Measurements from ENCODE around the gene TUT1.
"Not testable (repeated sequence)": the region's sequence is repeated elsewhere in the genome, so short reads cannot be mapped to it uniquely, and the experiment has no call there.

TUT1 gene, protein sequence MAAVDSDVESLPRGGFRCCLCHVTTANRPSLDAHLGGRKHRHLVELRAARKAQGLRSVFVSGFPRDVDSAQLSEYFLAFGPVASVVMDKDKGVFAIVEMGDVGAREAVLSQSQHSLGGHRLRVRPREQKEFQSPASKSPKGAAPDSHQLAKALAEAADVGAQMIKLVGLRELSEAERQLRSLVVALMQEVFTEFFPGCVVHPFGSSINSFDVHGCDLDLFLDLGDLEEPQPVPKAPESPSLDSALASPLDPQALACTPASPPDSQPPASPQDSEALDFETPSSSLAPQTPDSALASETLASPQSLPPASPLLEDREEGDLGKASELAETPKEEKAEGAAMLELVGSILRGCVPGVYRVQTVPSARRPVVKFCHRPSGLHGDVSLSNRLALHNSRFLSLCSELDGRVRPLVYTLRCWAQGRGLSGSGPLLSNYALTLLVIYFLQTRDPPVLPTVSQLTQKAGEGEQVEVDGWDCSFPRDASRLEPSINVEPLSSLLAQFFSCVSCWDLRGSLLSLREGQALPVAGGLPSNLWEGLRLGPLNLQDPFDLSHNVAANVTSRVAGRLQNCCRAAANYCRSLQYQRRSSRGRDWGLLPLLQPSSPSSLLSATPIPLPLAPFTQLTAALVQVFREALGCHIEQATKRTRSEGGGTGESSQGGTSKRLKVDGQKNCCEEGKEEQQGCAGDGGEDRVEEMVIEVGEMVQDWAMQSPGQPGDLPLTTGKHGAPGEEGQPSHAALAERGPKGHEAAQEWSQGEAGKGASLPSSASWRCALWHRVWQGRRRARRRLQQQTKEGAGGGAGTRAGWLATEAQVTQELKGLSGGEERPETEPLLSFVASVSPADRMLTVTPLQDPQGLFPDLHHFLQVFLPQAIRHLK

DNA sequence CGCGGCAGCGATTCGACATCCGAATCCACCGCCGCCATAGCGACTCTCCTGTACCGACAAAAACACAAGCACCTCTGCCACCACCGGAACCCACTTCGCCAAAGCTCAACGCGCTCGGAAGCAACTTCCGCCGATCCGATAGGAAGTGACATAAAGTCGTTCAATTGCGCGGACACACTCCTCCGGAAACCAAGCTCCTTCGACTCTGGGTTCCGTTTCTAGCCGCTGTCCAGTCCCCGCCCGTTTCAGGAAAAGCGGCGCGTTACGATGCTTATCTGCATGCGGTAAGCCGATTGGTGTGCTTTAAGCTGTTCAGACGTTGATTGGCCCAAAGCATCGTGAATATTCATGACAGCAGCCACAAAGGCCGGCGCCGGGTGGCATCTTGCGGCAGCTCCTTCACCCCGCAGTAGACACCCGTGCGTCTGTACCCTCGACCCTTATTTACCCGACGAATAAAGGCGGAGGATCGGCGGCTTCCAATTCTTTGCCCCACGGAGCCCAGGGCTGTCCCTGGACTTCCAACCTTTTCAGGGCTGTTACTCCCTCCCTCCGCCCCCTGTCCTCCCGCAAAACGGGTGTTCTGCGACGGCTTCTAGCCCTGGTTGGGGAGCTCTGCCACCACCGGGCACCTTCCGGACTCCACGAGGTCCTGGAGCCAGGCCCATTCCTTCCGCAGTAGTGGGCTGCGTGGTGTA is at the start of gene TUT1:
TUT1 (minus strand) TSS at position 76 of the 698 bp plus-strand sequence; CDS start at position 38, 38 bp downstream.
- DNase-seq (ENCODE audit: low spot score) (peak; percentile 94), FAIRE-seq (peak; percentile 81)

DNA sequence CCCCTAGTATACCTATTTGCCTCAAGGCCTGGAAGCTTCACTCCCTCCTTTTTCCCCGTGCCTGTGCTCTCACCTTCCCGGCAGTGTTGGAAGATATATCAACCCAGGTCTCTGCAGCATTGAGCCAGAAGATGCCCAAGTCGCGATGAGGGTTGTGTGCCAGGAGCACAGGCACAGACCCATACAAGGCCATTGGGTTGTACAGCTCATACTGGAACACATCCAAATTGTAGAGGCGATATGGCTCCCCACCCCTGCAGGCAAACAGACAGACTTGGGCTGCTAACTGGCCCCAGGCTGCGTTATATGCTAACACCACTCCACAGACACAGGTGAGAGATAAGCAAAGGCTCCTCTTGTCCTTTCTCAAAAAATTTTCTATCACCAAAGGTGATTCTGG is 41.2 kb upstream of the TUT1 start:
- DNase-seq (ENCODE audit: low spot score) (no peak), FAIRE-seq (no peak)

DNA sequence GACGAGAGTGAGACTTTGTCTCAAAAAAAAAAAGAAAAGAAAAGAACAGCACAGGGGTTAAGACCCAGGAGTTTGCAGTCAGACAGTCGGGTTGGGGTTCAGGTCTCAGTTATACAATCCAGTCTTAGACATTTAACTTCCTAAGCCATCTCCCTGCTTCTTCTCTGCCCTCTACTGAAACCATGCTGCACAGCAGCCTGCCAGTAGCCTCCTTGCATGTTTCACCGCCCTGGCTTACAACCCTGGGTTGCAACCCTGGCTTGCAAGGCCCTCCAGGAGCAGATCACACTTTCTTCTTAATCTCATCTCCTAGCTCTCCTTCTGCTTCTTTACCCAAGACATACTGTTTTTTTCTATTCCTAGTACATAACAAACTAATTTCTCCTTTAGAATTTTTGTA is 36.4 kb upstream of the TUT1 start:
- FAIRE-seq (no peak), DNase-seq (ENCODE audit: low spot score) (no peak)

DNA sequence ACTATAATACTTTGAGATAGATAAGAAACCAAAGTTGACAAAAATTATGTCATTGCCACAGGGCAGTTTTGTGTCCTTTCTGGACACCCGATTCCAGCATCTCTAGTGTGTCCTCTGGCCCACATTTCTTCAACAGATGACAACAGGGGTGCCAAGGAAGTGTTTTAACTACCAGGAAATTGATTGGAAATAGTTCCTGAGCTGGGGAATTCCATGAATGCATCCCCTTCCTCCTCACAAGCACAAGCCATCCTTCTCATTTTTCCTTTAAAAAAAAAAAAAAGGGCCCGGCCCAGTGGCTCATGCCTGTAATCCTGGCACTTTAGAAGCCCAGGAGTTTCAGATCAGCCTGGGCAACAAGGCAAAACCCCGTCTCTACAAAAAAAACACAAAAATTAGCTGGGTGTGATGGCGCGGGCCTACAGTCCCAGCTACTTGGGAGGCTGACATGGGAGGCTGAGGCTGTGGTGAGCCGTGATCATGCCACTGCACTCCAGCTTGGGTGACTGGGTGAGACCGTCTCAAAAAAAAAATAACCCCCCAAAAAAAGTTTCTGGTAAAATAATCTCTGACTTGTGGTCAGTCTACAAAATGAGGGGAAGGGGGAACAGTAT is 31.3 kb upstream of the TUT1 start:
- FAIRE-seq (no peak), DNase-seq (ENCODE audit: low spot score) (no peak)

DNA sequence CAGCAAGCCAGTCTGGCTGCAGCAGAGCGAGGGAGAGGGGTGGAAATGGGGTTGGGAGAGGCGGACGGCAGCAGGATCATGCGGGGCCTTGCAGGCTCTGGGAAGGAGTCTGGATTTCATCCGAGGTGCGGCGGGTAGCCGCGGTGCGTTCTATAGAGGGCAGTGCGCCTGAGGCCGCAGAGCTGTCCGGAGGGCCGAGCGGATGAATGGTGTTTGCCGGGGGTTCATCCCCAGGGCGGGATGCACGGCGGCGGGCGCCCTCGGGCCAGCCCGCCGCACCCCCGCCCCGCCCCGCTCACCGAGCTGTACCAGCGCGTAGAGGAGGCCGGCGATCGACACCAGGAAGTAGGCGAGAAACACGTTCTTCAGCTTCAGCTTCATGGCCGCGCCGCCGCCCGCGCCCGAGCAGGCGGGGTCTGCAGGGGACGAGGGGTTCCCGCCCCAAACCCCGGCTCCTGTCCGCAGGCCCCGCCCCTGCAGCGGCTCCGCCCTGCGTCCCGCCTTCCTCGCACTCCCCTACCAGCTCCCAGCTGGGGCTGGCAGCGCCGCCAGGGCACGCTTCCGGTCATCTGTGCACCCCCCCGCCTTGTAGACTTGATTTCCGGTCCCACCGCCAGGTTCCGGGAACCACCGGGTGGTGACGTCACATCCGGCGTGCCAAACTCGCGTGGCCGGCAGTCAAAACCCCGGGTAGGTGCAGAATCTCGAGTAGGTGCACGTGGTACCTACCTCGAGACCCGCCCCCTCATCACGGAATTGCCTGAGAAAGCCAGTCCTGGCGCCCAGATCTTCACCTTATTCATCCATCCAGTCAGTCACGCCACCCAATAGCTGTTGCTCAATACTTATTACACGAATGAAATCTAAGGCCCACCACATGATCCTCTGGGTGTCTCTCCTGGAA is 30.5 kb upstream of the TUT1 start, which contains the start of gene B3GAT3:
B3GAT3 (minus strand) TSS at position 420 of the 904 bp plus-strand sequence; CDS start at position 381, 39 bp downstream.
- FAIRE-seq (no peak), DNase-seq (ENCODE audit: low spot score) (peak; percentile 99)

DNA sequence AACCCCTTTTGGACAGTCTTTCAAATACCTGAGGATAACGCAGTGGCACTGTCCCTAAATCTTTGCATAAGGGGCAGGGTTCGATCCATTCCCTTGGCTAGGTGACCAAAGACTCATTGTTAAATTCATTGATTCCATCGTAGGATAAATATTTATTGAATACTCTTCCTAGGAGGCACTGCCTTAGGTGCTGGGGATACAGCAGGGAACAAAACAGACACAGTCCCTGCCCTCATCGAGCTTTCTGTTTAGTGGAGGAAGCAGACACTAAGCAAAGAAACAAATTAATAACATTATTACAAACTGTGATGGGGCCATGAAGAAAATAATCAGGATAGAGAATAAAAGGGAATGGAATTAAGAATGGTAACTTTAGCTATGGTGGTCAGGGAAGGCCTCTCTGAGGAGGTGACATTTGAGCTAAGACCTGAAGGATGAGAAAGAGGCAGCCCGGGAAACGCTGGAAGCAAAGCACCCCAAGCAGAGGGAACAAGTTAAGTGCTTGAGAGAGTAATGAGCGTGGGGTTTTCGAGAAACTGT is 29.8 kb upstream of the TUT1 start:
- DNase-seq (ENCODE audit: low spot score) (no peak), FAIRE-seq (no peak)

DNA sequence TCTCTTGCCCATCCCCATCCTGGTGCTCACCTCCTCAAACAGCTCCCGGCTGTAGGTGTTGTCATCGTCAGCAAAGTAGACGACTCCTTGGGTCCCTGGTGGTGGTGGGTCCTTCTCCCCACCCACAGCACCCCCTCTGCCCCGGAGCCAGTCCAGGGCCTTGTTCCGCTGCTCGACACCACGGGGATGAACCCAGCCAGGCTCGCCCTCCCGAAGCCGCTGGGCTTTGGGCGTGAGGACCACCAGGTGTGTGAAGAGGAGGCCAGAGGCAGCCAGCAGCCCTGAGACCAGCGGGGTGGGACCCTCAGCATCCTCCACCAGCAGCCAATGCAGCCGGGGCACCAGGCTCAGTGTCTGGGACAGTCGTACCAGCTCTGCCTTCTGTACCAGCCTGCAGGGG is 25.6 kb upstream of the TUT1 start:
- DNase-seq (ENCODE audit: low spot score); FAIRE-seq: not testable (repeated sequence)

DNA sequence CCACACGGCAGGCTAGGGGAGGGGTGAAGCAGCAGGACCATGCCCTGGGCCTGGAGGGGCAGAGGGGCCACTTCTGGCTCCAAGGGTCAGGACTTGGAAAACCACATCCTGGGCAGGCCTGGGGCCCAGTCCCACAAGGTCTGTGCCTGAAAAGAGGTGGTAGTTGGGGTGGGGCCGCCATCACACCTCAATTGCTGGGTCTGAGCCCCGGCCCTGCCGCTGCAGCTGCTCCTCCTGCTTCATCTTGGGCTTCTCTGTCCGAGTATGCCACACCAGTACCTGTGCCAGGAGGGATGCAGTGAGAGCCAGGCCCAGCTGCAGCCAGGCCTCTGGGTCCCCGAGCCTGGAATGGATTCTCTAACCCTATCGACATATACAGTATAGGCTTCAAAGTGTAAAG is 24.2 kb upstream of the TUT1 start:
- no peak for FAIRE-seq
- DNase-seq (ENCODE audit: low spot score): no peak

DNA sequence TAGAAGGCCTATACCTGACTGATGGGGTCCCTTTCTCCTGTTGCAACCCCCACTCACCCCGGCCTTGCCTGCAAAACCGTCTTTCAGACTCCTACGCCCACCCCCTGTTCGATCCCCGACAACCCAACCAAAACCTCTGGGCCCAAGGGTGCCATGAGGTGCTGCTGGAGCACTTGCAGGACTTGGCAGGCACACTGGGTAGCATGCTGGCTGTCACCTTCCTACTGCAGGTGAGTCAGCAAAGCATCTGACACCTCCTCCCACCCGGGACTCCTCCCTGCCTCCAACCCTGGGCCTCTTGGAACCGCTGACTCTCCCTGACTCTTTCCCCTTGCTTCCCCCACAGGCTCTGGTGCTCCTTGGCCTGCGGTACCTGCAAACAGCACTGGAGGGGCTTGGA is 23.0 kb upstream of the TUT1 start:
- FAIRE-seq (no peak), DNase-seq (ENCODE audit: low spot score) (peak; percentile 33)

DNA sequence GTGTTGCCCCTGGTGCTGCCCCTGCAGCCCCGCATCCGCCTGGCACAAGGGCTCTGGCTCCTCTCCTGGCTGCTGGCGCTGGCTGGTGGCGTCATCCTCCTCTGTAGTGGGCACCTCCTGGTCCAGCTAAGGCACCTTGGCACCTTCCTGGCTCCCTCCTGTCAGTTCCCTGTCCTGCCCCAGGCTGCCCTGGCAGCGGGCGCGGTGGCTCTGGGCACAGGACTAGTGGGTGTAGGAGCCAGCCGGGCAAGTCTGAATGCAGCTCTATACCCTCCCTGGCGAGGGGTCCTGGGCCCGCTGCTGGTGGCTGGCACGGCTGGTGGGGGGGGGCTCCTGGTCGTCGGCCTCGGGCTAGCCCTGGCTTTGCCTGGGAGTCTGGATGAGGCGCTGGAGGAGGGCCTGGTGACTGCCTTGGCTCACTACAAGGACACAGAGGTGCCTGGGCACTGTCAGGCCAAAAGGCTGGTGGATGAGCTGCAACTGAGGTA is 22.0 kb upstream of the TUT1 start:
- no peak for FAIRE-seq
- DNase-seq (ENCODE audit: low spot score): no peak

DNA sequence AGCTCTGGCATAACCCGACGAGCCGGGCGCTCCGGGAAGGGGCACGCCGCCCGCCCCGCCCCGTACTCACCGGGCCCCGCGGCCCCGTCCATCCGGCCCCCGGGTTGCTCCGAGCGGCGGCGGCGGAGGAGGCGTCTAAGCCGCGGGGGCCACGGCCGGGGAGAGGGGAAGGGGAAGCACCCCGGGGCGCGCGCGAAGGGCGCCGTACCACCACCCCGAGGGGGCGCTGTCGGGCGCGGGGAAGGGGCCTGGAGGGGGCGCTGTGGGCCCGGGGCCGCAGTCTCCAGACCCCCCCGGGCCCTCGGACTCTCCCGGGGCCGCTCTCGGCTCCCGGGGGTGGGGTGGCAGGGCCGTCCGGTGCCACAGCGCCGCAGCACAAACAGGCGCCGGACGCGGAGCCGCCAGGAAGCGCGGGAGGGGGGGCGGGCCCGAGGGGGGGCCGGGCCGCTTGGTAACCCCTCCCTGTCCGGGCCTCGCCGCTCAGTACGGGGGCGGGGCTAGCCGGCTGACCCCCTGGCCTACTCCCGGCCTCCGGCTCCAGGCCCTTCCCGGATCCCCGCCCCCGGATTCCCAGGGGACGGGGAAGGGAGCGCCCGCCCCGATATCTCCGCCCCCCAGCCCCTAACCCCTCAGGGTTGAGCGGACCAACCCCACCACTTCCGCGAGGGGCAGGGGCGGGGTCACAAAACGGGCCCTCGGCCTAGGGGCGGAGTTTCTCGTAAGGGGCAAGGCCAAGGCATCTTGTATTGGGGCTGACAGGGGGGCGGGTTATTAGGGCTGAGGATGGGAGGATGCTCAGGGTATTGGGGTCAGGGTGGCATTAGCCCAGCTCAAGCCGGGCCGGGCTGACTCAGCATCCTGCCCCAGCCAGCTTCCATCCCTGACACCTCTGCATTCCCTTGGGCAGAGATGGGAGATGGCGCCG is 21.3 kb upstream of the TUT1 start, which contains the start of the genes EML3 and ROM1:
EML3 (minus strand) TSS at position 410 of the 925 bp plus-strand sequence; CDS start at position 92, 318 bp downstream.
ROM1 (plus strand) TSS at position 892 of the 925 bp plus-strand sequence; CDS start at position 917, 25 bp downstream.
- FAIRE-seq: no peak

DNA sequence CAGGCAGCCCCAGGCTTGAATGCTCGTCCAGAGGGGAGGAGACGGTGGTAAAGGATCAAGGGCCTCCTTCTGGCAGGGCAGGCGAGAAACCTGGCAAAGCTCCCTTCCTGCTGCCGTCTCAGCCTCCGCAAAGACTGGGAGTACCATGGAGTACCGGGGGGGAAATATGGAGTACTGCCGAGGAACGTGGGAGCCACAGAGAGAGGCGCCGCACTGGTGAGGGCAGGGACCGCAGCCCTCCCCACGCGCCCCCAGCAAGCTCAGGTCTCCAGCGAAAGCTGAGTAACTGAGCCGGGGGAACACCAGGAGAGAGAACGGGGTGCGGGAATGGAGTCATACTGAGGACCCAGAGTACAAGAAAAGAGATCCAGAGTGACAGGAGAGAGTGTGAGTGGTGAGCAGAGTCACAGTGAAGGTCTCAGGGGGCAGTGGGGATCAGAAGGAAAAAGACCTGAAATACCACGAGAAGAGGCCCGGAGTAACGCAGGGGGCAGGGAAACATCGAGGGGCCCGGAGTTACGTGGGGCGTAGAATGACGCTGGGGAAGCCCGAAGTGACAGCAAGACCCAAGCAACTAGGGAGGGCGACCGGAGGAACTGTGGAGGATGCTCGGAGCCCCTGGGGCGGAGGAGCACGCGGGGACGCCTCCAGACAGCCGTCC is 20.5 kb upstream of the TUT1 start:
- peak; percentile 47 for DNase-seq (ENCODE audit: low spot score)
- no peak for FAIRE-seq

More for the DNA sequence above, 21.3 kb upstream of the TUT1 start, which contains the start of the genes EML3 and ROM1:
- DNase-seq (ENCODE audit: low spot score): peak; percentile 90

DNA sequence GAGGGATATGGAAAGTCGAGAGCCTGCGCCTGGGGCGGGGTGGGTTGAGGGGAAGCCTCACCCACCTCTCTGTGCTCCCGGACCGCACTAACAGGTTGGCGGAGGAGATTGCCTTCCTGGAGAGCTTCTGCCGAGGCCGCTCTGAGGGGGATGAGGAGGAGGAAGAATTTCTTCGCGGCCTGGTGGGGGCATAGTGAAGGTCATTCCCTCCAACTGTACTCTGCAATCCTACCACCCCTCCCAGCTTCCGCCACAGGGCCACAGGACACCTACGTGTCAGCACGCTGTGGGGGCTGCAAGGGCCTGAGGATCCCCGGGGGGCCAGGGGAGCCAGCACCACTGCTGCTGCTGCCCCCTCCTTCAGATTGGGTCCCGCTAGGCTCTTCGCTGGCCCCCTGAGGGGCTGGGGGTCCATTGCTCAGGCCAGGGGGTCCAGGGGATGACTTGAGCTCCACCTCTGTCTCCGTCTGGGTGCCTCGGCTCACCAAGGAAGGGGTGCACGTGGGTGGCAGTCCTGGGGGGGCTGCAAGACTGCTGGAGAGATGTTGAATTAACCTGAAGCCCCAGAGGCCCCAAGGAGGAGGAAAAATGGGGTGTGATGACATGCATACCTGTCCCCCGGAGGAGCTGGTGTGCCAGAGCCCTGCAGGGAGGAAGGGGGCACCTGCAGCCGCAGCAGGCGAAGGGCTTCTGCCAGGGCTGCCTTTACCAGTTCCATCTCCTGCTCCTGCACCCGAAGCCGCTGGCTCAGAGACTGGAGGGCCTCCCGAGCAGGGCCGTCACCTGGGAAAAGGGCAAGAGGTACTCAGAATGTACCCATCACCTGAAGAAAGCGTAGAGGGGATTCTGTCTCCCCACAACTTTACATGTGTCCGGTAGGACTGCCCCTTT is 19.7 kb upstream of the TUT1 start:
- no peak for FAIRE-seq

DNA sequence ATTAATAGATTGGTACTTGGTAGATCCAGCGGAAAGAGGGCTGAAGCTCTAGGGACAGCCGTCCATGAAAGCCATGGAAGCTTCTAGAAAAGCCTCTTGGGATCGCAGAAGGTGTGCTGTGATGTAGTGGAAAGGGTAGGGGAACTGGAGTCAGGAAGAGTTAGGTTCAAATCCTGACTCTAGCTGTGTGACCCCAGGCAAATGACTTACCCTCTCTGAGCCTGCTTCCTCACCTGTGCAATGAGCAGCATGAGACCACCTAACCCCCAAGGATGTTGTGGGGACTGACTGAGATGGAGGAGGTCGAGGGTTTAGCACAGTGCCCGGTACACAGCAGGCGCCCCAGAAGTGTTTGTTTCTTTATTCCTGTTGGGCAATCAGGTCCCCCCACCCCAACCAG is 19.1 kb upstream of the TUT1 start:
- no peak for FAIRE-seq
- no peak for DNase-seq (ENCODE audit: low spot score)

More for the DNA sequence above, 19.7 kb upstream of the TUT1 start:
- no peak for DNase-seq (ENCODE audit: low spot score)

DNA sequence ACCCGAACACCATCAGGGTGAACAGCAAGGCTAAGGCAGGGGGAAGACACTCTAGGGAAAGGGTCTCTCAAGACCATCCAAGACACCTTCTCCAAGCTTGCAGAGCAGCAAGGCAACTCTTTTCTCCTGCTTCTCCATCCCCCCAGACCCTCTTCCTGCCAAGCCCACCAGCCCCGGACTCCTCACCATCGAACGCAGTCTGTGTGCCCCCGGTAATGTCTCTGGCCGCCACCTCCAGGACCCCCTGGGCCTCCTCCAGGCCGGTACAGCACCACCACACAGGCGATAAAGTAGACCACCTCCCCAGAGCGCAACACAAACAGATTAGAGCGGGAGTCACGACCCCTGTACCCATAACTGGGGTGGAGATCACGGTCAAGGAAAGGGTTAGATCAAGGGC is 17.5 kb upstream of the TUT1 start:
- no peak for FAIRE-seq
- DNase-seq (ENCODE audit: low spot score): no peak

DNA sequence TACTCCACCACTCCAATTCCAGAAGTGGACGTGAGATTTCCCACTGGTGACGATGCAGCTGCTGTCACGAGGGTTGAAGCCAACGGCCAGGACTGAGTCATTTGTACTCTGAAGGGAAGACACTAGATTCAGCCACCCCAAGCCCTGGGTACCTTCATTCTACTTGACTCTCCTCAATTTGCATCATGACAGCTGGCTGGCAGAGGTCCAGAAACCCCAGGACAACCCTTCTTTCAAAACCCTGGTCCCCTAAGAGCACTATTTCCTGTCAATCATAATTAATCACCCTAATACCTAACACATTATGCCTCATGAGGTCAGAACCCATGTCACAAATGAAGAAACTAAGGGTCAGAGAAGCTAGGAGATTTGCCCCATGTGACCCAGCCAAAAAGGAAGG is 16.4 kb upstream of the TUT1 start:
- no peak for DNase-seq (ENCODE audit: low spot score)
- FAIRE-seq: no peak

DNA sequence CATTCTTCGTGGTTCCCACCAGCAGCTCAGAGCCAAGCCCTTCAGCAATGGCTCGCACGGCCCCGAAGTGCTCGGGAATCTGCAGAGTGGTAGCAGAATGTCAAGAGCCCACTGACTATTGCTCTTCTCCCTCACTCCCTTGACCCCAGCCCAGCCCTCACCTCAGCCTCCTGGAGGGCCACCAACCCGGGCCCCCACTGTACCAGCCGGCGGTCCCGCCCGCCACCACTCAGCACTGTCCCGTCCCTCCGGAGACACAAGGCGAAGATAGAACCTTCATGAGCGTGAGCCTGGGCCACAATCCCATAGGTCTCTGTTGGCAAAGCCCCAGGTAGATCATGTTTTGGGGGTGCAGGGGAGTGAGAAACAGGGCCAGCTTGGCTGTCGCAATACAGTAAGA is 14.6 kb upstream of the TUT1 start:
- FAIRE-seq (no peak), DNase-seq (ENCODE audit: low spot score) (no peak)
